ENCODE measurements around the gene BOC. TPM values are rescaled to one million over a fixed set of nuclear protein-coding genes. Genes with fewer than 3 reads are reported as not detected.

Gene BOC
- total RNA-seq, 2 donors from 2014 or later = not detected

DNA sequence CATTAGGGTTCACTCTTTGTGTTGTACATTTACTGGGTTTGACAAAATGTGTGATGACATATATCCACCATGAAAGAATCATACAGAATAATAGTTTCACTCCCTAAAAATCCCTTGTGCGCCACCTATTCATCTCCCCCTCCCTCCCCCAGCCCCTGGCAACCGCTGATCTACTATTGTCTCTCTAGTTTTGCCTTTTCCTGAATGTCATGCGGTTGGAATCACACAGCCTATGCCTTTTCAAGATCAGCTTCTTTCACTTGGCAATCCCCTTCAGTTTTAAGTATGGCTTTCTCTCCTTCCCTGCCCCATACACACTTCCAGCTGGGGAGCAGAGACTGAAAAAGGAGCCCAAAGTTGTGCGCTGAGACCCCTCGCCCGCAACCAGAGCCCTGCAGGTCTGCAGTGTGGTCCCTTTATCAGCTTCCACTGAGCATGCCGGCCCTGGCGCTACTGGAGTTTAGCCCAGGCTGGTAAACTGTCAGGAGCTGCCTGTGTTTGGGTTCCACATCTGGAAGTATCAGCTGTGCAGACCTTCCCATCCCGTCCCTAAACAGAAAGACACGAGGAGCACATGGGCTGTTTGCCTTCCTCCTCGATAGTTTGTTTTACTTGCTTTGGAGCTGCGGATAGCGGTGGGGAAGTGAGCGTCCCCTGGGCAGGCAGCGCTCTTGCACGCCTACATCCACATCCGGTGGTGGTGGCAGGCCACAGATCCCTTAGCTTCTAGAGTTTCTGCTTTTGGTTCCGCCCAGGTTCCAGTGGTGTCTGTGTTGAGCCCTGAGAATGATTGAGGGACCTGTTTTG, 12.3 kb downstream of the BOC start:
- H3K27ac Mint-ChIP-seq = no peak overlapping the region
- no peak for DNase-seq
- peaks cover 7% of the 10 kb centered on the region for H3K36me3 Mint-ChIP-seq (ENCODE audit: low read depth)
- ATAC-seq = no peak
- H3K27me3 Mint-ChIP-seq = peaks cover 58% of the 10 kb centered on the region
- no peak overlapping the region for H3K4me3 Mint-ChIP-seq
- no peaks in the 10 kb centered on the region for H3K4me1 Mint-ChIP-seq
- H3K9me3 ChIP-seq (ENCODE audit: control insufficient read depth, low read length, poor library complexity, severe bottlenecking) = no peaks in the 10 kb centered on the region

- Mint-ChIP-seq H3K36me3 (ENCODE audit: low read depth) (peaks cover 7% of the 10 kb centered on the region), H3K27me3 (peaks cover 44% of the 10 kb centered on the region), H3K27ac (no peak overlapping the region), H3K4me1 (no peaks in the 10 kb centered on the region), H3K4me3 (no peak overlapping the region)
- no peaks in the 10 kb centered on the region for H3K9me3 ChIP-seq (ENCODE audit: control insufficient read depth, low read length, poor library complexity, severe bottlenecking)
- DNase-seq = no peak
- no peak for ATAC-seq
These were observed 13.9 kb downstream of the BOC start for GRCh38 chr3:113225286-113225685.

GRCh38 chr3:113226491-113226890, 15.1 kb downstream of the BOC start:
- H3K4me3 Mint-ChIP-seq = no peak overlapping the region
- no peak for DNase-seq
- peaks cover 7% of the 10 kb centered on the region for H3K36me3 Mint-ChIP-seq (ENCODE audit: low read depth)
- no peaks in the 10 kb centered on the region for H3K9me3 ChIP-seq (ENCODE audit: control insufficient read depth, low read length, poor library complexity, severe bottlenecking)
- H3K4me1 Mint-ChIP-seq = no peaks in the 10 kb centered on the region
- no peak overlapping the region for H3K27ac Mint-ChIP-seq
- ATAC-seq = no peak
- peaks cover 32% of the 10 kb centered on the region for H3K27me3 Mint-ChIP-seq

DNA sequence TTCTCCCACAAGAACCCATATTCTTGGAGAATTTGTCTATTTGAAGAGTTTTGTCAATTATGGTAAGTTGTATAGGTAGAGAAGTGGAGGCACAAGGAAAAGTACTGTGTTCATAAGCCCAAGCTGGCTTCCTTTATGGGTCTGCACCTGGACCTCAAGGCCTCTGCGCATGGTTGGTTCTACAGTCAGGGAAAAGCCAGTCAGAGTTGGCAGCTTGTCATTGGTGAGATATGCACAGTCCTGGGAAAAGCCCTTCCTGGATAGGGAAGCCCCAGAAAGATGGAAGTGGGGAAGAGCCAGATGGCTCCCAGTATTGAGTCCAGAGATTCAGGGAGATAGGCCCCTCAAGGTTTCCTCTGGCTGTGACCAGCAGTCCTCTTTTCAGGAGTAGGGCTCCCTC, 15.8 kb downstream of the BOC start:
- ATAC-seq (no peak), DNase-seq (no peak)
- H3K27ac Mint-ChIP-seq = no peak overlapping the region
- peaks cover 3% of the 10 kb centered on the region for H3K36me3 Mint-ChIP-seq (ENCODE audit: low read depth)
- H3K27me3 Mint-ChIP-seq = peaks cover 26% of the 10 kb centered on the region
- no peaks in the 10 kb centered on the region for H3K9me3 ChIP-seq (ENCODE audit: control insufficient read depth, low read length, poor library complexity, severe bottlenecking)
- no peak overlapping the region for H3K4me3 Mint-ChIP-seq
- H3K4me1 Mint-ChIP-seq = no peaks in the 10 kb centered on the region

GRCh38 chr3:113228498-113229286, 17.3 kb downstream of the BOC start:
- peaks cover 3% of the 10 kb centered on the region for H3K36me3 Mint-ChIP-seq (ENCODE audit: low read depth)
- H3K4me3 Mint-ChIP-seq = no peak overlapping the region
- peaks cover 10% of the 10 kb centered on the region for H3K27me3 Mint-ChIP-seq
- no peak for ATAC-seq
- DNase-seq = no peak
- H3K27ac Mint-ChIP-seq = no peak overlapping the region
- no peaks in the 10 kb centered on the region for H3K9me3 ChIP-seq (ENCODE audit: control insufficient read depth, low read length, poor library complexity, severe bottlenecking)
- H3K4me1 Mint-ChIP-seq = no peaks in the 10 kb centered on the region

DNA sequence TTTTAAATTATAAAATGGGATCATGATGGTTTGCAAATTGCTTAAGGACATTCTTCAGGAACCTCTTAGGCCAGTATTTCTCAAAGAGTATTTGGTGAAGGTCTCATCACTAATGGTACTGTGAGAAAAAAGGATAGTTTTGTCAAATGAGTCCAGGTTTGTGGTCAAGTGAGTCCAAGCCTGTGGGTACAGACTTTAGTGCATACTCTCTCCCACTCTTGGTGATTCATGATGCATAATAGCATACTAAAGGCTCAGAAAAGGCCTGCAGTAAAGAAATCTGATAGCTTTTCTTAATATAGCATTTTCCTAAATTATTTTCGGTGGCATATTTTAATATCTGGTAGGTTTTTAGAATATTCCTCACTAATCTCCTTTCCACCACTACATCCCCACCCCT, 20.0 kb downstream of the BOC start:
- H3K27me3 Mint-ChIP-seq = peaks cover 18% of the 10 kb centered on the region
- H3K4me1 Mint-ChIP-seq = no peaks in the 10 kb centered on the region
- ATAC-seq (no peak), DNase-seq (no peak)
- no peak overlapping the region for H3K4me3 Mint-ChIP-seq
- H3K9me3 ChIP-seq (ENCODE audit: control insufficient read depth, low read length, poor library complexity, severe bottlenecking) = no peaks in the 10 kb centered on the region
- peaks cover 3% of the 10 kb centered on the region for H3K36me3 Mint-ChIP-seq (ENCODE audit: low read depth)
- H3K27ac Mint-ChIP-seq = no peak overlapping the region

DNA sequence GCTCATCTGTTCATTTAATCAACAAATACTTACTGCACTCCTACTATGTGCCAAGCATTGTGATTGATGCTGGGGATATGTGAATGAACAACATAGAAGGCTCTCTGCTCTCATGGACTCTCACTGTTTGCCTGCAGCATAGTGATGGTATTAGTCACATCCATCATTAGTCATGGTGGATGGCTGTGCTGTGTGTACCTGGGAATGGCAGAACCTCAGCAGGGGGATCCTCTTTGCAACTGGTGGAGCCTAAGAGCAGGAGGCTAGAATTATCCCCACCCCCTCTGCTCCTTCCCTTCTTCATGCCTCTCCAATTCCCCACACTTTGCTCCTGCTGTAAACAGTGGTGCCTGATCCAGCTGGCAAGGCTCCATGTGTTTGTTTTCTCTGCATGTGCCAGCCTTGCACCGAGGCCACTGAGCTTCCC, 20.5 kb downstream of the BOC start:
- no peaks in the 10 kb centered on the region for H3K4me1 Mint-ChIP-seq
- H3K36me3 Mint-ChIP-seq (ENCODE audit: low read depth) = peaks cover 3% of the 10 kb centered on the region
- H3K9me3 ChIP-seq (ENCODE audit: control insufficient read depth, low read length, poor library complexity, severe bottlenecking) = no peaks in the 10 kb centered on the region
- peaks cover 18% of the 10 kb centered on the region for H3K27me3 Mint-ChIP-seq
- no peak overlapping the region for H3K27ac Mint-ChIP-seq
- ATAC-seq (no peak), DNase-seq (no peak)
- no peak overlapping the region for H3K4me3 Mint-ChIP-seq

GRCh38 chr3:113232342-113232741, 21.0 kb downstream of the BOC start:
- no peak for ATAC-seq

DNA sequence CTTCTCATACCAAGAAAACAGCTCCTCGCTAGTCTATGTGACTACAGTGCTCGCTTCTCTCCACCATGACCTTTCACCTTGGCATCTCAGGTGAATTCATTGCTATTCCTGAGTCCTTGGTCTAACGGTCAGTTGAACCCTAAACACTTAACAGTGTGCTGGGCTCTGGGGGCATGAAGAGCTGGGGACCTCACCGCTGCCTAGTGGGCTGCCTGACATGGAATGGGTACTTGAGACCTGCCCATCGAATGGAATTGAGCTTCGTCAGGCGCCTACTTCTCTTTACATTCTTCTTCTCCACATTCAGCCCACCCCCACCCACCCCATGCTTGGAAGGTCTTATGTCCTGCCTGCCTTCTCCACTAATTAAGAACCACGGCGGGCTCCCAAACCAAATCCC, 22.1 kb downstream of the BOC start:
- Mint-ChIP-seq H3K27ac (no peak overlapping the region), H3K4me3 (no peak overlapping the region), H3K4me1 (no peaks in the 10 kb centered on the region), H3K27me3 (peaks cover 24% of the 10 kb centered on the region), H3K36me3 (ENCODE audit: low read depth) (no peaks in the 10 kb centered on the region)
- ATAC-seq = no peak
- no peak for DNase-seq
- no peaks in the 10 kb centered on the region for H3K9me3 ChIP-seq (ENCODE audit: control insufficient read depth, low read length, poor library complexity, severe bottlenecking)

More at GRCh38 chr3:113232342-113232741, 21.0 kb downstream of the BOC start:
- H3K27me3 Mint-ChIP-seq = peaks cover 22% of the 10 kb centered on the region
- H3K9me3 ChIP-seq (ENCODE audit: control insufficient read depth, low read length, poor library complexity, severe bottlenecking) = no peaks in the 10 kb centered on the region
- no peak overlapping the region for H3K4me3 Mint-ChIP-seq
- H3K4me1 Mint-ChIP-seq = no peaks in the 10 kb centered on the region
- H3K36me3 Mint-ChIP-seq (ENCODE audit: low read depth) = peaks cover 3% of the 10 kb centered on the region
- H3K27ac Mint-ChIP-seq = no peak overlapping the region
- no peak for DNase-seq

GRCh38 chr3:113234028-113234427, 22.7 kb downstream of the BOC start:
- H3K36me3 Mint-ChIP-seq (ENCODE audit: low read depth) = no peaks in the 10 kb centered on the region
- no peak for DNase-seq
- no peaks in the 10 kb centered on the region for H3K9me3 ChIP-seq (ENCODE audit: control insufficient read depth, low read length, poor library complexity, severe bottlenecking)
- ATAC-seq = no peak
- H3K4me3 Mint-ChIP-seq = no peak overlapping the region
- H3K27me3 Mint-ChIP-seq = peaks cover 24% of the 10 kb centered on the region
- no peak overlapping the region for H3K27ac Mint-ChIP-seq
- H3K4me1 Mint-ChIP-seq = no peaks in the 10 kb centered on the region

GRCh38 chr3:113234688-113235260, 23.4 kb downstream of the BOC start:
- DNase-seq (no peak), ATAC-seq (no peak)
- H3K27me3 Mint-ChIP-seq = peaks cover 26% of the 10 kb centered on the region
- H3K9me3 ChIP-seq (ENCODE audit: control insufficient read depth, low read length, poor library complexity, severe bottlenecking) = no peaks in the 10 kb centered on the region
- H3K36me3 Mint-ChIP-seq (ENCODE audit: low read depth) = no peaks in the 10 kb centered on the region
- H3K4me3 Mint-ChIP-seq = no peak overlapping the region
- H3K4me1 Mint-ChIP-seq = no peaks in the 10 kb centered on the region
- H3K27ac Mint-ChIP-seq = no peak overlapping the region

- H3K9me3 ChIP-seq (ENCODE audit: control insufficient read depth, low read length, poor library complexity, severe bottlenecking) = no peaks in the 10 kb centered on the region
- Mint-ChIP-seq H3K36me3 (ENCODE audit: low read depth) (no peaks in the 10 kb centered on the region), H3K27ac (no peak overlapping the region), H3K4me1 (peaks cover 8% of the 10 kb centered on the region), H3K4me3 (no peak overlapping the region), H3K27me3 (peaks cover 56% of the 10 kb centered on the region)
- DNase-seq (no peak), ATAC-seq (no peak)
These were observed 27.1 kb downstream of the BOC start for GRCh38 chr3:113238503-113238902.

DNA sequence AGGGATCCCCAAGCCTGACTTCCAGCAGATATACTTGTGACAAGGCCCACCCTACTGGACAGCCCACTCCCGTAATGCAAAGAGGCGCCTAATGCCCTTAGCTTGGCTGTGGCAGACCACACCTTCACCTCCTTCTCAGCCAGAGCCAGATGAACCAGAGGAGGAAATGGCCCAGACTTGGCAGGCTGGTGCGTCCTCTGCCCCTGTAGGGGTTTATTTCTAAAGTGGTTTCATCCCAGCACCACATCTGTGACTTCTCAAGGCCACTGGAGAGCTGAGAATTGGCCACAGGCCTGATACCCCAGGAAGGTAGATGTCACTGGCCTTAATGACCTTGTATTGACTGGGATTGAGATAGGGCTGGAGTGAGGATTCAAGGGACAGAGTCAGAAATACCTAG, 29.5 kb downstream of the BOC start:
- Mint-ChIP-seq H3K4me3 (no peak overlapping the region), H3K27ac (no peak overlapping the region), H3K27me3 (peaks cover 53% of the 10 kb centered on the region), H3K36me3 (ENCODE audit: low read depth) (no peaks in the 10 kb centered on the region), H3K4me1 (peaks cover 8% of the 10 kb centered on the region)
- no peaks in the 10 kb centered on the region for H3K9me3 ChIP-seq (ENCODE audit: control insufficient read depth, low read length, poor library complexity, severe bottlenecking)
- ATAC-seq = no peak
- no peak for DNase-seq
